MM.1S (cell line): Measurements from ENCODE around the gene COL25A1.

Source experiments
- EZH2 ChIP-seq: fragments of 300-600 bp; sonication (generic); optimal IDR thresholded peaks from 2 replicates; pipeline ENCODE3; 2017; ENCODE audit warnings: low read depth, mild to moderate bottlenecking, antibody characterized with exemption, low read length, mixed read lengths
- EZH2phosphoT487 ChIP-seq: fragments of 300-600 bp; sonication (generic); IDR thresholded peaks from 2 replicates; pipeline ENCODE4 v1.6.1; 2018; ENCODE audit warnings: antibody characterized with exemption, low read length
- TF ChIP-seq, protein P1 (sequence below): fragments of 300-600 bp; sonication (generic); IDR thresholded peaks from 2 replicates; pipeline ENCODE4 v1.5.1; 2016; ENCODE audit warnings: antibody characterized with exemption, low read length, mixed read lengths

DNA sequence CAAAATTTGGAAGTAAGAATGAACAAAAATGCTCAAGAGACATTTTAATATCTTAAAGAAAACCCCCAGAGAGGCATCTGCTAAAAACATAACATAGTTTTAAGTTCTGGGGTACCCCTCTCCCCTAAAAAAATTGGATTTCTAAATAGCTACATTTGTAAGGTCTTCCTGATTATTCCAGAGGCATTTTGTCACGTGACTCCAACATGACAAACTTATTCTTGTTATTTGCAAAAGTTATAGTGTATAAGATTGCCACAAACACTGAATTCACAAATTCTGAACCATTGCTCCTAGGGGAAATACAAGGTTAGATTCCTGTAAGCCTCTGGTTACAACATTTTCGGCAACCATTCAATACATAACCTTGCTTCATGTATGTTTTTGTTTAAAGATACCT lies 73.4 kb downstream of the COL25A1 start:
- TF ChIP-seq EZH2 (no peak), EZH2phosphoT487 (no peak)
- TF ChIP-seq, protein P1, sequence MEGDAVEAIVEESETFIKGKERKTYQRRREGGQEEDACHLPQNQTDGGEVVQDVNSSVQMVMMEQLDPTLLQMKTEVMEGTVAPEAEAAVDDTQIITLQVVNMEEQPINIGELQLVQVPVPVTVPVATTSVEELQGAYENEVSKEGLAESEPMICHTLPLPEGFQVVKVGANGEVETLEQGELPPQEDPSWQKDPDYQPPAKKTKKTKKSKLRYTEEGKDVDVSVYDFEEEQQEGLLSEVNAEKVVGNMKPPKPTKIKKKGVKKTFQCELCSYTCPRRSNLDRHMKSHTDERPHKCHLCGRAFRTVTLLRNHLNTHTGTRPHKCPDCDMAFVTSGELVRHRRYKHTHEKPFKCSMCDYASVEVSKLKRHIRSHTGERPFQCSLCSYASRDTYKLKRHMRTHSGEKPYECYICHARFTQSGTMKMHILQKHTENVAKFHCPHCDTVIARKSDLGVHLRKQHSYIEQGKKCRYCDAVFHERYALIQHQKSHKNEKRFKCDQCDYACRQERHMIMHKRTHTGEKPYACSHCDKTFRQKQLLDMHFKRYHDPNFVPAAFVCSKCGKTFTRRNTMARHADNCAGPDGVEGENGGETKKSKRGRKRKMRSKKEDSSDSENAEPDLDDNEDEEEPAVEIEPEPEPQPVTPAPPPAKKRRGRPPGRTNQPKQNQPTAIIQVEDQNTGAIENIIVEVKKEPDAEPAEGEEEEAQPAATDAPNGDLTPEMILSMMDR, result no peak
